AG04450 (cell line): ENCODE measurements around the gene HTR3B. TPM values are rescaled to one million over a fixed set of nuclear protein-coding genes. Genes with fewer than 3 reads are reported as not detected.

Source experiments
- CTCF ChIA-PET: fragments of 300-600, 350-600 bp; formaldehyde crosslinking; extraction: SDS; loops from one replicate; lab custom pipeline; 2022; ENCODE audit warnings: antibody characterized with exemption, inconsistent platforms; lab: Charles Lee
- POLR2A ChIA-PET: fragments of 350-600 bp; formaldehyde crosslinking; extraction: SDS; loops from one replicate; lab custom pipeline; 2021; ENCODE audit warnings: antibody characterized with exemption, inconsistent platforms; lab: Yijun Ruan, JAX
- DNase-seq: peaks from one replicate; pipeline ENCODE4 v3.0.0-alpha.2; 2011; ENCODE audit warnings: low read depth, low spot score
- H3K27ac ChIP-seq: one replicate; pipeline ENCODE4 v1.5.1; 2012; ENCODE audit warnings: low read depth, low read length, control low read depth
- H3K27me3 ChIP-seq: one replicate; pipeline ENCODE4 v1.6.0; 2012; ENCODE audit warnings: low read length; ENCODE audit not compliant: control insufficient read depth, insufficient read depth
- H3K4me3 ChIP-seq: 2 replicates; pipeline ENCODE4 v1.5.1; 2011; ENCODE audit warnings: mild to moderate bottlenecking, low read depth, low read length, control low read depth
- H3K9me3 ChIP-seq: 2 replicates; pipeline ENCODE4 v1.5.1; 2012; ENCODE audit warnings: low read length; ENCODE audit not compliant: control insufficient read depth, insufficient read depth
- polyA plus RNA-seq: library from polyadenylated mRNA; depleted of rRNA; stranded (reverse); fragments of >200 nt; gene quantifications from 2 replicates; pipeline ENCODE4 v1.2.3, GENCODE V29; 2011
- TF ChIP-seq, protein P1 (sequence below): IDR thresholded peaks from 2 replicates; pipeline ENCODE4 v1.5.1; 2011; ENCODE audit warnings: low read depth, low read length, control low read depth, inconsistent platforms

Gene HTR3B
- polyA plus RNA-seq, 1 experiment = not detected

DNA sequence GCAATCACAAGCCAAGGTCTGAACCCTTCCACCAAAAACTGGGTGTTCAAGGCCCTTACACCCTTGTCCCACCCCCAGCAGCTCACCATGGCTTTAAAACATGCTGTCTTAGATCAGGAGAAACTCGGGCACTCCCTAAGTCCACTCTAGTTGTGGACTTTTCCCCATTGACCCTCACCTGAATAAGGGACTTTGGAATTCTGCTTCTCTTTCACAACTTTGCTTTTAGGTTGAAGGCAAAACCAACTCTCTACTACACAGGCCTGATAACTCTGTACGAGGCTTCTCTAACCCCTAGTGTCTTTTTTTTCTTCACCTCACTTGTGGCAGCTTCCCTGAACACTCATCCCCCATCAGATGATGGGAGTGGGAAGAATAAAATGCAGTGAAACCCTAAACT is 85.3 kb downstream of the HTR3B start:
- CTCF ChIA-PET = interaction anchor here (11.0 kb wide), 1 partner anchor 273 kb away, joined by 173 read pairs; no protein-coding TSS in a partner anchor

GRCh38 chr11:113991170-113991569 is 86.6 kb downstream of the HTR3B start:
- no peaks in the 10 kb centered on the region for H3K9me3 ChIP-seq
- CTCF ChIA-PET = interaction anchor here (0.8 to 11.0 kb wide), 3 partner anchors 14 to 272 kb away, joined by 3 to 173 read pairs (median 4); partner anchors contain the start of gene HTR3A
- no peak for DNase-seq
- H3K27ac ChIP-seq = no peak overlapping the region
- H3K4me3 ChIP-seq = no peak overlapping the region
- H3K27me3 ChIP-seq = no peaks in the 10 kb centered on the region
- TF ChIP-seq, protein P1, sequence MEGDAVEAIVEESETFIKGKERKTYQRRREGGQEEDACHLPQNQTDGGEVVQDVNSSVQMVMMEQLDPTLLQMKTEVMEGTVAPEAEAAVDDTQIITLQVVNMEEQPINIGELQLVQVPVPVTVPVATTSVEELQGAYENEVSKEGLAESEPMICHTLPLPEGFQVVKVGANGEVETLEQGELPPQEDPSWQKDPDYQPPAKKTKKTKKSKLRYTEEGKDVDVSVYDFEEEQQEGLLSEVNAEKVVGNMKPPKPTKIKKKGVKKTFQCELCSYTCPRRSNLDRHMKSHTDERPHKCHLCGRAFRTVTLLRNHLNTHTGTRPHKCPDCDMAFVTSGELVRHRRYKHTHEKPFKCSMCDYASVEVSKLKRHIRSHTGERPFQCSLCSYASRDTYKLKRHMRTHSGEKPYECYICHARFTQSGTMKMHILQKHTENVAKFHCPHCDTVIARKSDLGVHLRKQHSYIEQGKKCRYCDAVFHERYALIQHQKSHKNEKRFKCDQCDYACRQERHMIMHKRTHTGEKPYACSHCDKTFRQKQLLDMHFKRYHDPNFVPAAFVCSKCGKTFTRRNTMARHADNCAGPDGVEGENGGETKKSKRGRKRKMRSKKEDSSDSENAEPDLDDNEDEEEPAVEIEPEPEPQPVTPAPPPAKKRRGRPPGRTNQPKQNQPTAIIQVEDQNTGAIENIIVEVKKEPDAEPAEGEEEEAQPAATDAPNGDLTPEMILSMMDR = no peak
- POLR2A ChIA-PET = interaction anchor here (0.7 kb wide), 1 partner anchor 14 kb away, joined by 5 read pairs; no protein-coding TSS in a partner anchor

More for the DNA sequence above, 85.3 kb downstream of the HTR3B start:
- H3K27me3 ChIP-seq = no peaks in the 10 kb centered on the region
- POLR2A ChIA-PET = no interaction called here
- no peak overlapping the region for H3K27ac ChIP-seq
- no peak for DNase-seq
- H3K4me3 ChIP-seq = no peak overlapping the region
- TF ChIP-seq, protein P1 = no peak
- H3K9me3 ChIP-seq = no peaks in the 10 kb centered on the region

GRCh38 chr11:113991718-113992458 is 87.3 kb downstream of the HTR3B start:
- no peak for DNase-seq
- H3K27ac ChIP-seq = no peak overlapping the region
- ChIA-PET POLR2A (no interaction called here), CTCF (interaction anchor here (1.1 to 11.0 kb wide), 2 partner anchors 10 to 271 kb away, joined by 5 to 173 read pairs; no protein-coding TSS in a partner anchor)
- no peaks in the 10 kb centered on the region for H3K9me3 ChIP-seq
- no peaks in the 10 kb centered on the region for H3K27me3 ChIP-seq
- TF ChIP-seq, protein P1 = no peak
- H3K4me3 ChIP-seq = no peak overlapping the region

- ChIA-PET POLR2A (no interaction called here), CTCF (interaction anchor here (1.1 to 11.0 kb wide), 2 partner anchors 9 to 270 kb away, joined by 5 to 173 read pairs; no protein-coding TSS in a partner anchor)
Observed at GRCh38 chr11:113992459-113993110, 88.0 kb downstream of the HTR3B start.

More at GRCh38 chr11:113992459-113993110, 88.0 kb downstream of the HTR3B start:
- TF ChIP-seq, protein P1 = no peak
- no peak for DNase-seq
- Histone ChIP-seq H3K27ac (no peak overlapping the region), H3K4me3 (no peak overlapping the region), H3K27me3 (no peaks in the 10 kb centered on the region), H3K9me3 (no peaks in the 10 kb centered on the region)
